Stimulated activated CD4-positive, alpha-beta T cell treated with anti-CD3 and anti-CD28 coated beads, Interleukin-4, amount 100 ng/mL, for 48 hours (primary cell): Measurements from ENCODE around the gene CCDC92B.
A peak's percentile ranks its signal among the peaks of the same experiment; 100 is the strongest.
"Not testable (repeated sequence)": the region's sequence is repeated elsewhere in the genome, so short reads cannot be mapped to it uniquely, and the experiment has no call there.

Experiments
- DNase-seq, 2 donors: peaks; one replicate each; pipeline ENCODE4 v3.0.0-alpha.2; 2020; ENCODE audit warnings: low read depth in 2 of 2

Gene CCDC92B

GRCh38 chr17:2749058-2749783 lies at the start of gene CCDC92B:
TSS of gene CCDC92B (minus strand) at chr17:2749652. CDS start at chr17:2735145, 14,507 bp downstream.
- no peak for DNase-seq

GRCh38 chr17:2798678-2799077 lies 49.2 kb upstream of the CCDC92B start:
- no peak for DNase-seq

GRCh38 chr17:2798188-2798587 lies 48.7 kb upstream of the CCDC92B start:
- no peak for DNase-seq

- DNase-seq = no peak
These were observed 48.2 kb upstream of the CCDC92B start for GRCh38 chr17:2797637-2798036.

- no peak for DNase-seq
These were observed 47.8 kb upstream of the CCDC92B start for GRCh38 chr17:2797226-2797625.

GRCh38 chr17:2796164-2797125 lies 47.0 kb upstream of the CCDC92B start, which contains the start of gene RAP1GAP2:
TSS of gene RAP1GAP2 (plus strand) at chr17:2796438. CDS start at chr17:2796528, 90 bp downstream.
- peak; percentile 25 to 44 for DNase-seq

GRCh38 chr17:2795441-2796163 lies 46.1 kb upstream of the CCDC92B start:
- no peak for DNase-seq

GRCh38 chr17:2794111-2794803 lies 44.8 kb upstream of the CCDC92B start:
- DNase-seq = no peak

GRCh38 chr17:2792366-2793169 lies 43.1 kb upstream of the CCDC92B start:
- DNase-seq = peak; percentile 32 to 42

- DNase-seq = no peak
These were observed 40.2 kb upstream of the CCDC92B start for GRCh38 chr17:2789700-2790099.

- peak; percentile 90 to 93 for DNase-seq
These were observed 36.9 kb upstream of the CCDC92B start for GRCh38 chr17:2786176-2786881.

- not testable (repeated sequence) for DNase-seq
These were observed 35.9 kb upstream of the CCDC92B start for GRCh38 chr17:2785376-2785775.

GRCh38 chr17:2784864-2785263 lies 35.4 kb upstream of the CCDC92B start:
- DNase-seq = no peak

GRCh38 chr17:2783310-2784030 lies 34.0 kb upstream of the CCDC92B start:
- no peak for DNase-seq

- no peak for DNase-seq
These were observed 32.6 kb upstream of the CCDC92B start for GRCh38 chr17:2782055-2782454.

GRCh38 chr17:2781598-2781997 lies 32.1 kb upstream of the CCDC92B start:
- DNase-seq = not testable (repeated sequence)

- no peak for DNase-seq
These were observed 31.5 kb upstream of the CCDC92B start for GRCh38 chr17:2780931-2781454.

GRCh38 chr17:2780256-2780655 lies 30.8 kb upstream of the CCDC92B start:
- no peak for DNase-seq

- DNase-seq = no peak
These were observed 30.1 kb upstream of the CCDC92B start for GRCh38 chr17:2779545-2779944.
